Fibroblast of lung (primary cell): ENCODE results near the gene ZNF230. TPM values are rescaled to one million over a fixed set of nuclear protein-coding genes. Genes with fewer than 3 reads are reported as not detected.

Experiments
- DNase-seq, 2 donors: peaks; one replicate each; pipeline versions ENCODE4 v3.0.0 to v3.0.0-alpha.2; 2010; ENCODE audit warnings: low read depth in 2 of 2
- H2AFZ ChIP-seq: 2 replicates; pipeline ENCODE4 v1.5.1; 2012; ENCODE audit warnings: low read length, control low read depth, inconsistent platforms
- H3K27ac ChIP-seq: 2 replicates; pipeline ENCODE4 v1.5.1; 2011; ENCODE audit warnings: low read length, control low read depth; ENCODE audit not compliant: insufficient read depth
- H3K27me3 ChIP-seq: 2 replicates; pipeline ENCODE4 v1.5.1; 2011; ENCODE audit warnings: mild to moderate bottlenecking, low read length; ENCODE audit not compliant: control insufficient read depth, insufficient read depth
- H3K36me3 ChIP-seq: 2 replicates; pipeline ENCODE4 v1.5.1; 2011; ENCODE audit warnings: low read length; ENCODE audit not compliant: control insufficient read depth, insufficient read depth
- H3K4me1 ChIP-seq: 2 replicates; pipeline ENCODE4 v1.5.1; 2011; ENCODE audit warnings: low read length; ENCODE audit not compliant: control insufficient read depth, insufficient read depth; ENCODE audit errors: extremely low read depth
- H3K4me2 ChIP-seq: 2 replicates; pipeline ENCODE4 v1.5.1; 2011; ENCODE audit warnings: low read length, control low read depth; ENCODE audit not compliant: insufficient read depth; ENCODE audit errors: extremely low read depth
- H3K4me3 ChIP-seq, 4 experiments: fragments of 200-600 bp in 1 of 4; sonication (generic) in 1 of 4; replicated peaks in 1 of 4; 2 replicates each; pipeline ENCODE4 v1.5.1; 2011 to 2016; ENCODE audit warnings: low read length in 4 of 4, low read depth in 3 of 4, mild to moderate bottlenecking in 3 of 4, control low read depth in 2 of 4, inconsistent platforms in 1 of 4, mixed read lengths in 1 of 4; ENCODE audit not compliant: insufficient read depth in 1 of 4; ENCODE audit errors: control extremely low read depth in 1 of 4
- H3K79me2 ChIP-seq: 2 replicates; pipeline ENCODE4 v1.5.1; 2012; ENCODE audit warnings: mild to moderate bottlenecking, low read length, inconsistent platforms; ENCODE audit not compliant: control insufficient read depth, insufficient read depth
- H3K9ac ChIP-seq: 2 replicates; pipeline ENCODE4 v1.5.1; 2011; ENCODE audit warnings: mild to moderate bottlenecking, low read length, control low read depth; ENCODE audit not compliant: insufficient read depth
- H3K9me3 ChIP-seq: 2 replicates; pipeline ENCODE4 v1.5.1; 2012; ENCODE audit warnings: low read depth, low read length; ENCODE audit not compliant: control insufficient read depth, insufficient read depth
- H4K20me1 ChIP-seq: 2 replicates; pipeline ENCODE4 v1.5.1; 2011; ENCODE audit warnings: low read length; ENCODE audit not compliant: control insufficient read depth, insufficient read depth; ENCODE audit errors: extremely low read depth
- CTCF ChIP-seq, 2 donors: IDR thresholded peaks in 1 of 2; conservative IDR thresholded peaks in 1 of 2; 1 replicate in 1 of 2; 2 replicates in 1 of 2; pipeline ENCODE4 v1.5.1; 2011 to 2012; ENCODE audit warnings: low read length in 2 of 2, control low read depth in 1 of 2, inconsistent platforms in 1 of 2, low read depth in 1 of 2, mild to moderate bottlenecking in 1 of 2
- EZH2 ChIP-seq: IDR thresholded peaks from 2 replicates; pipeline ENCODE4 v1.5.1; 2012; ENCODE audit warnings: low read length, control low read depth, mild to moderate bottlenecking; ENCODE audit errors: missing control alignments
- polyA plus RNA-seq, 2 donors: library from polyadenylated mRNA; depleted of rRNA in 1 of 2; stranded (reverse) in 1 of 2; unstranded in 1 of 2; fragments of >200 nt; gene quantifications; 2 replicates each; pipeline ENCODE4 v1.2.1, GENCODE V29; 2011 to 2012; ENCODE audit warnings: missing spikeins in 1 of 2
- total RNA-seq: library from RNA; depleted of rRNA; stranded (reverse); fragments of >200 nt; gene quantifications from 2 replicates; pipeline ENCODE4 v1.2.1, GENCODE V29; 2014

The ZNF230 gene
- total and polyA plus RNA-seq, 2 donors (not counting 1 experiment from before 2014, with no cell fraction given) = 3.5 to 4.0 TPM

DNA sequence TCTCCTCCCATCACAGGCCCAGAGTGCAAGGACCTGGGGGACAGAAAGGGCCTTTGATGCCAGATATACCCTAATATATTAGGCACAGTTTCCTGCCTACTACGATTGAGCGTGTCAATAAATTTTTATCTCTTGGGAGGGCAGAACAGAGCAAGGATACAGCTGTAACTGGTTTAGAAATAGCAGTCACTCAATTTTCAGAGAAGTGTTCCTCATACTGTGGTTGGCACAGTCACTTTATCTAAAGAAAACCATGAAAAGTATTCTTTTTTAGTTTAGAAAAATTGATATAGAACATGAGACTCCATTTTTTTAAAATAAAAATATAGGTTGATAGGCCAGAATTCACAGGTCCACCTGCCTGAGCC lies 19.2 kb upstream of the ZNF230 start:
- Histone ChIP-seq H3K36me3 (no peaks in the 10 kb centered on the region), H3K9me3 (no peaks in the 10 kb centered on the region), H3K4me2 (peak overlapping the region; percentile 38), H3K4me1 (no peaks in the 10 kb centered on the region), H3K9ac (no peak overlapping the region), H3K27ac (no peak overlapping the region), H2AFZ (no peak overlapping the region), H4K20me1 (no peaks in the 10 kb centered on the region), H3K27me3 (no peaks in the 10 kb centered on the region), H3K4me3 (peak overlapping the region in 3 of 4 experiments; percentile 6 to 84 (median 78)), H3K79me2 (no peaks in the 10 kb centered on the region)
- DNase-seq = no peak
- TF ChIP-seq CTCF (conservative IDR thresholded peaks at IDR 0.05 in 1 of 2, IDR thresholded peaks at IDR 0.05 in 1 of 2; ENCODE audit: low read depth in 1 of 2, low read length in 2 of 2) (no peak), EZH2 (no peak)

- H3K9me3 ChIP-seq = no peaks in the 10 kb centered on the region
Observed at GRCh38 chr19:43983912-43984686, 18.7 kb upstream of the ZNF230 start, which contains the start of gene ZNF155. Gene ZNF155 (plus strand): TSS chr19:43984188. CDS start chr19:43988544, 4,356 bp downstream.

DNA sequence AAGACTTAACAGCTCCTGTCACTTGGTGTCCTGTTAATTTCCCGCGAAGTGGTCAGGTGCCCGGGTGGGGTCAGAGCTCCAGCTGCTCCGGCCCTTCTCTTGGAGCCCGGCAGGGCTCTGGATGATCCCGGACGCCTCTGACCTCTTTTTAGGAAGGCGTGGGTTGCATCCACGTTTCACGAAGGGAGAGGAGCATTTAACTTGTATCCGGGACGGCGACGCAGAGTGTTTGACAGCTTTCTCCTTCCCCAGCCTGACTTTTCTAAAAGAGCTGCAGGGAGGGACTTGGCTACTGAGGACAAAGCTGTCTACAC lies 18.1 kb upstream of the ZNF230 start:
- Histone ChIP-seq H3K27me3 (no peaks in the 10 kb centered on the region), H3K36me3 (no peaks in the 10 kb centered on the region), H3K4me2 (peak overlapping the region; percentile 67), H3K4me1 (no peaks in the 10 kb centered on the region), H2AFZ (peak overlapping the region; percentile 78), H3K9me3 (no peaks in the 10 kb centered on the region), H3K27ac (peak overlapping the region; percentile 60), H4K20me1 (no peaks in the 10 kb centered on the region), H3K9ac (peak overlapping the region; percentile 50), H3K79me2 (no peaks in the 10 kb centered on the region), H3K4me3 (peak overlapping the region; percentile 70 to 84 (median 76))
- DNase-seq = no peak
- TF ChIP-seq EZH2 (no peak), CTCF (conservative IDR thresholded peaks at IDR 0.05 in 1 of 2, IDR thresholded peaks at IDR 0.05 in 1 of 2; ENCODE audit: low read depth in 1 of 2, low read length in 2 of 2) (no peak)

More at GRCh38 chr19:43983912-43984686, 18.7 kb upstream of the ZNF230 start, which contains the start of gene ZNF155:
- Histone ChIP-seq H3K9ac (peak within 1 kb of the TSS; percentile 50), H3K27me3 (no peaks in the 10 kb centered on the region), H3K4me3 (peak within 1 kb of the TSS; percentile 70 to 84 (median 76)), H3K79me2 (no peaks in the 10 kb centered on the region), H2AFZ (peak within 1 kb of the TSS; percentile 78), H3K4me1 (no peaks in the 10 kb centered on the region), H4K20me1 (no peaks in the 10 kb centered on the region), H3K4me2 (peak within 1 kb of the TSS; percentile 67), H3K36me3 (no peaks in the 10 kb centered on the region), H3K27ac (peak within 1 kb of the TSS; percentile 60)
- TF ChIP-seq CTCF (conservative IDR thresholded peaks at IDR 0.05 in 1 of 2, IDR thresholded peaks at IDR 0.05 in 1 of 2; ENCODE audit: low read depth in 1 of 2, low read length in 2 of 2) = no peak
- no peak for TF ChIP-seq EZH2
- DNase-seq = peak; percentile 97 to 98
